Liver (tissue), 9 donors: Measurements from ENCODE around the gene TLR10. TPM values are rescaled to one million over a fixed set of nuclear protein-coding genes. Genes with fewer than 3 reads are reported as not detected.

Experiments used
- DNase-seq: peaks from one replicate; pipeline ENCODE4 v3.0.0-alpha.2; 2017; ENCODE audit warnings: low spot score
- H3K27ac ChIP-seq, 2 donors: one replicate each; pipeline ENCODE4 v1.7.0; 2013; ENCODE audit warnings: inconsistent platforms in 2 of 2, low read length in 2 of 2, control low read depth in 1 of 2, low read depth in 1 of 2, mild to moderate bottlenecking in 1 of 2
- H3K27me3 ChIP-seq, 4 donors: one replicate each; pipeline versions ENCODE4 v1.6.1 to v1.7.0; 2013; ENCODE audit warnings: low read length in 3 of 4, inconsistent platforms in 1 of 4, mild to moderate bottlenecking in 1 of 4, moderate library complexity in 1 of 4; ENCODE audit not compliant: control insufficient read depth in 4 of 4, insufficient read depth in 4 of 4
- H3K36me3 ChIP-seq, 4 donors: one replicate each; pipeline versions ENCODE4 v1.6.1 to v1.7.0; 2013; ENCODE audit warnings: low read length in 3 of 4, mild to moderate bottlenecking in 3 of 4, low read depth in 1 of 4, moderate library complexity in 1 of 4; ENCODE audit not compliant: control insufficient read depth in 4 of 4, insufficient read depth in 3 of 4
- H3K4me1 ChIP-seq, 4 donors: one replicate each; pipeline versions ENCODE4 v1.6.1 to v1.7.0; 2013; ENCODE audit warnings: low read length in 3 of 4, mild to moderate bottlenecking in 3 of 4, moderate library complexity in 1 of 4; ENCODE audit not compliant: control insufficient read depth in 4 of 4, insufficient read depth in 4 of 4
- H3K4me3 ChIP-seq, 3 donors: one replicate each; pipeline versions ENCODE4 v1.6.1 to v1.7.0; 2013; ENCODE audit warnings: low read length in 3 of 3, control low read depth in 1 of 3, low read depth in 1 of 3, mild to moderate bottlenecking in 1 of 3
- H3K9ac ChIP-seq, 2 donors: one replicate each; pipeline ENCODE4 v1.7.0; 2013; ENCODE audit warnings: low read length in 2 of 2, mild to moderate bottlenecking in 2 of 2, moderate library complexity in 2 of 2, control low read depth in 1 of 2, low read depth in 1 of 2
- H3K9me3 ChIP-seq, 4 donors: one replicate each; pipeline versions ENCODE4 v1.6.1 to v1.7.0; 2013; ENCODE audit warnings: low read length in 3 of 4; ENCODE audit not compliant: control insufficient read depth in 4 of 4
- ATF3 ChIP-seq: IDR thresholded peaks from 2 replicates; pipeline ENCODE4 v1.6.1; 2016; ENCODE audit warnings: antibody characterized with exemption
- CTCF ChIP-seq: fragments of 150-350 bp; IDR thresholded peaks from 2 replicates; pipeline ENCODE4 v1.5.1; 2017; ENCODE audit warnings: improper control_type of control experiment, low read depth, low read length; ENCODE audit not compliant: missing input control
- EGR1 ChIP-seq, 2 donors: IDR thresholded peaks; 2 replicates each; pipeline ENCODE4 v1.6.1; 2016 to 2018; ENCODE audit warnings: antibody characterized with exemption in 2 of 2, low read depth in 2 of 2
- GABPA ChIP-seq, 2 donors: IDR thresholded peaks in 1 of 2; conservative IDR thresholded peaks in 1 of 2; 2 replicates each; pipeline ENCODE4 v1.6.1; 2016; ENCODE audit warnings: antibody characterized with exemption in 2 of 2, mild to moderate bottlenecking in 1 of 2, moderate library complexity in 1 of 2
- HNF4A ChIP-seq, 2 donors: conservative IDR thresholded peaks; 2 replicates each; pipeline ENCODE4 v1.6.1; 2016; ENCODE audit warnings: antibody characterized with exemption in 2 of 2, mild to moderate bottlenecking in 2 of 2
- HNF4G ChIP-seq: IDR thresholded peaks from 2 replicates; pipeline ENCODE4 v1.6.1; 2016; ENCODE audit warnings: antibody characterized with exemption
- JUND ChIP-seq, 2 donors: IDR thresholded peaks; 2 replicates each; pipeline ENCODE4 v1.6.1; 2016; ENCODE audit warnings: antibody characterized with exemption in 2 of 2
- RAD21 ChIP-seq, 2 donors: IDR thresholded peaks; 2 replicates each; pipeline ENCODE4 v1.6.1; 2016; ENCODE audit warnings: antibody characterized with exemption in 2 of 2, mild to moderate bottlenecking in 2 of 2
- REST ChIP-seq: IDR thresholded peaks from 2 replicates; pipeline ENCODE4 v1.6.1; 2016; ENCODE audit warnings: antibody characterized with exemption, mild to moderate bottlenecking
- RXRA ChIP-seq, 2 donors: IDR thresholded peaks; 2 replicates each; pipeline ENCODE4 v1.6.1; 2017 to 2018; ENCODE audit warnings: antibody characterized with exemption in 2 of 2, mild to moderate bottlenecking in 1 of 2
- TAF1 ChIP-seq: conservative IDR thresholded peaks from 2 replicates; pipeline ENCODE4 v1.6.1; 2016; ENCODE audit warnings: antibody characterized with exemption, mild to moderate bottlenecking
- YY1 ChIP-seq: IDR thresholded peaks from 2 replicates; pipeline ENCODE4 v1.6.1; 2016; ENCODE audit warnings: antibody characterized with exemption, mild to moderate bottlenecking
- ZBTB33 ChIP-seq: IDR thresholded peaks from 2 replicates; pipeline ENCODE4 v1.6.1; 2016; ENCODE audit warnings: antibody characterized with exemption
- WGBS: extraction: QIAGEN DNeasy Blood & Tissue Kit; methylation state at CpG from one replicate; pipeline ENCODE4 v1.1.7; 2013; 5-methylcytosine and 5-hydroxymethylcytosine counted together
- polyA plus RNA-seq, 2 donors: library from polyadenylated mRNA; stranded (reverse) in 1 of 2; unstranded in 1 of 2; fragments of 200-250 nt in 1 of 2; fragments of >200 nt in 1 of 2; fragmentation: Nextera tagmentation in 1 of 2; extraction: Ambion mirVana in 1 of 2; gene quantifications; one replicate each; pipeline versions ENCODE4 v1.2.1 to v1.2.3, GENCODE V29; 2013 to 2015
- total RNA-seq, 2 donors: library from RNA; depleted of rRNA; stranded (reverse); fragments of >200 nt; gene quantifications; one replicate each; pipeline ENCODE4 v1.2.3, GENCODE V29; 2014
- donor health status: healthy.
- donor health status: healthy.
- donor health status: healthy.
- donor health status: healthy.
- donor health status: healthy.

The TLR10 gene
- total and polyA plus RNA-seq, 4 donors: 0.02 to 1.9 (median 0.11) TPM

- H3K36me3 ChIP-seq: no peaks in the 10 kb centered on the region
- DNase-seq: no peak
- H3K9me3 ChIP-seq: peaks cover 0 to 4% (median under 1%) of the 10 kb centered on the region in 4 donors
- H3K27ac ChIP-seq: no peak overlapping the region
- no peak overlapping the region for H3K9ac ChIP-seq
- H3K4me1 ChIP-seq: no peaks in the 10 kb centered on the region
- H3K27me3 ChIP-seq: no peaks in the 10 kb centered on the region
- TF ChIP-seq EGR1 (IDR thresholded peaks at IDR 0.05; ENCODE audit: low read depth in 2 of 2) (no peak), JUND (IDR thresholded peaks at IDR 0.05) (no peak), YY1 (no peak), TAF1 (no peak), HNF4A (conservative IDR thresholded peaks at IDR 0.05) (no peak), RXRA (IDR thresholded peaks at IDR 0.05) (no peak), CTCF (no peak), ATF3 (no peak), RAD21 (IDR thresholded peaks at IDR 0.05) (no peak), REST (no peak)
- H3K4me3 ChIP-seq: no peak overlapping the region
- WGBS: 89% methylated on average over 4 of the region's 4 CpGs
These were observed 33.5 kb downstream of the TLR10 start for GRCh38 chr4:38749336-38749735.

GRCh38 chr4:38747629-38748028 lies 35.2 kb downstream of the TLR10 start:
- no peak for TF ChIP-seq HNF4G
- no peak for TF ChIP-seq REST
- no peak for TF ChIP-seq TAF1
- TF ChIP-seq ZBTB33: no peak
- TF ChIP-seq GABPA (IDR thresholded peaks at IDR 0.05 in 1 of 2, conservative IDR thresholded peaks at IDR 0.05 in 1 of 2): no peak
- no peak for TF ChIP-seq JUND (IDR thresholded peaks at IDR 0.05)
- TF ChIP-seq EGR1 (IDR thresholded peaks at IDR 0.05; ENCODE audit: low read depth in 2 of 2): no peak
- Histone ChIP-seq H3K27me3 (no peaks in the 10 kb centered on the region), H3K9me3 (peaks cover 0 to 4% (median under 1%) of the 10 kb centered on the region in 4 donors), H3K4me1 (no peaks in the 10 kb centered on the region), H3K27ac (no peak overlapping the region), H3K36me3 (no peaks in the 10 kb centered on the region), H3K9ac (no peak overlapping the region), H3K4me3 (no peak overlapping the region)
- no peak for DNase-seq
